HG03571 (cell line): ENCODE measurements around the gene SLCO2A1.

Experiments
- ATAC-seq: cut with Tn5 transposase; IDR thresholded peaks from one replicate; pipeline ENCODE4 v1.9.1; 2021; ENCODE audit not compliant: unreplicated experiment

SLCO2A1 gene

DNA sequence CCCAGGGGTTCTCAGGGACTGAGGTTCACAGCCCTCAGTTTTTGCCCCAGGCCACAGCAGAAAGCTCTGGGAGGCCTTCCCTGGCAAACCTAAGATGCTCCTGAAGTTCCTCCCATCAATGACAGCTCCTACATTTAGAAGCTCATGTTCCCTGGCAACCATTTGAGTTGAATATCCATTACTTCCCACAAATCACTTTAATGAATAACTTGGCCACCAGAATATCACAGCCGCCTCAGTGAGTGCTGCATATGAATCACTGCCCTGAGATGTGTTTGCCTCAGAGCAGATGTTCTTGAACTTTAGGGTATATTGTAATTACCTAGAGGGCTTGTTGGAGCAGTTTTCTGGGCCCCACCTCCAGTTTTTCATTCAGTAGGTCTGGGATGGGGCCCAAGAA lies 27.4 kb downstream of the SLCO2A1 start:
- no peak for ATAC-seq

DNA sequence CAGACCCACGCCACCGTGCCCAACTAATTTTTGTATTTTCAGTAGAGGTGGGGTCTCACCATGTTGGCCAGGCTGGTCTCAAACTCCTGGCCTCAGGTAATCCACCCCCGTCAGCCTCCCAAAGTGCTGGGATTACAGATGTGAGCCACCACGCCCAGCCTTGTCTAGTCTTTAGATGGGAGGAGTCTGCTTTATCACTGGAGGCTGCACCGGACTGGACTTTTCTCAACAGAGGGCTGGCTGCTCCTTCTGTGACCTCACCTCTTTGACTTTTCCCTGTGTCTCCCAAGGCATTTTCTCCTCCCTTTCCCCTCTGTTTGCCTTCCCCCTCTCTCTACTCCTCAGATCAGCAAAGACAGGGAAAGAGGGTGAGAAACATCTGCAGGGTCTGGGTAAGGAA lies 28.5 kb downstream of the SLCO2A1 start:
- ATAC-seq: no peak

- ATAC-seq: no peak
These were observed 29.6 kb downstream of the SLCO2A1 start for GRCh38 chr3:133999891-134000685.

- no peak for ATAC-seq
These were observed 31.0 kb downstream of the SLCO2A1 start for GRCh38 chr3:133998691-133999241.

- ATAC-seq: no peak
These were observed 31.7 kb downstream of the SLCO2A1 start for GRCh38 chr3:133997871-133998635.

GRCh38 chr3:133996996-133997395 lies 32.7 kb downstream of the SLCO2A1 start:
- no peak for ATAC-seq

GRCh38 chr3:133996251-133996661 lies 33.5 kb downstream of the SLCO2A1 start:
- ATAC-seq: no peak

GRCh38 chr3:133995264-133995663 lies 34.5 kb downstream of the SLCO2A1 start:
- no peak for ATAC-seq

DNA sequence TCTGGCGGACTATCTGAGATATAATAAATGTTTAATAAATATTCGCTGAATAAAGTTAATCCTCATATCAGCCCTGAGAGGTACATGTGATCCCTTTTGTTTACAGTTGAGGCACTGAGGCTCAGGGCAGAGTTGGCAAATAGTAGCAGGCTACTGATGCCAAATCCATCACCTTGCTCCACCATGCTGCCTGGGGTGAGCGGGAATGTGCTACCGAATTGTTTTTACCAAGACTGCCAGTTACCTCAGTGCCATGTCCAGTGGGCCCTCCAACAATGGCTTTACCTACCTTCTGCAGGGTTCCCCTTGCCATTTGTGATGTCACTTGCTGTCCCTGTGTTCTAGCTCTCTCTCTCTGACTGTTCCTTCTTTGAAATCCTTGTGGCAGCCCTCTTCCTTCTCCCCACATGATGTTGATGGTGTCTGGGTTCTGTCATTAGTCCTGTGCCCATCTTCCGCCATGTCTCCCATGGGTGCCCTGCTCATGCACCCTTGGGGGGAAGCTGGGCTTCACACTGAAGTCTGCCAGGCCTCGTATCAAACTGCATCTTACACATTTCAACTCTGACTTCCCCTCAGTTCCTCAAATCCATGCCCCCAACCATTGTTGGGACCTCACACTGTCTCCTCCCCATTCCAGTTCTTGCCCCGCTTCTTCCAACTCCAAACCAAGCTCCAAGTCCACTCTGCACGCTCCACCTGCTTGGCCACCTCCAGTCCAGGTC lies 35.4 kb downstream of the SLCO2A1 start:
- no peak for ATAC-seq

- ATAC-seq: no peak
These were observed 36.6 kb downstream of the SLCO2A1 start for GRCh38 chr3:133992951-133993620.

DNA sequence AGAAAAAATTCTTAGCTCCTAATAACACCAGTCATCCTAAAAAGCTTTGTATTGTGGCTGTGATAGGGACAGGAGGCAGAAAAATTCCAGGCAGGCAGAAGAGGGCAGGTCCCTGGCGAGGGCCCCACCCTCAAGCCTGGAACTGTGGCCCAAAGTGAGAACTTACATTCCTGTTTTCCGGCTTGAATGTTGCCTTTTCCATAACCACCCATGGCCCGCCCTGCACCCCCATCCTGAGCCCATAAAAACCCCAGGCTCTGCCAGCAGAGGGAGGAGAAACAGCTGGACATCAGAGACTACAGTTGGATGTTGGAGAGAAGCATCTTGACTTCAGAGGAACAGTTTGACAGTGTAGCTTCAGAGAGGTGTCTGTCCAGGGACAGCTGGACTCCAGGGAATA lies 37.3 kb downstream of the SLCO2A1 start:
- ATAC-seq: no peak

DNA sequence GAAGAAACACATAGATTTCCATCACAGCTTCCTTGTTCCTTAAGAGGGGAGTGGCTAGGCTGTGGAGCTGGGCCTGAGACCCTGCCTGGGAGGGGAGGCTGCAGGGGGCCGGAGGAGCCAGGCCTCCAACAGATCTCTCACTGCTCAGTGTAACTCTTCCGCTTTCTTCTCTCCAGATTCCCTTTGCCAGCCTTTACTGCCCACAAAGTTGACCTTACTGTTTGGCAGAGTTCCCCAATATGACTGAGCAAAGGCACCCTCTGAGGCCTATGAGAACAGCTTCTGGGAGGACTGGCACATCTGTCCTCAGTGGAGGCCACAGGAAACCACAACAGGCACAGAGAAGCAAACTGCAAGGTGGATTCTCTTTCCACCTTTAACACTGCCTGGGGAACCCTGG lies 38.1 kb downstream of the SLCO2A1 start:
- no peak for ATAC-seq

DNA sequence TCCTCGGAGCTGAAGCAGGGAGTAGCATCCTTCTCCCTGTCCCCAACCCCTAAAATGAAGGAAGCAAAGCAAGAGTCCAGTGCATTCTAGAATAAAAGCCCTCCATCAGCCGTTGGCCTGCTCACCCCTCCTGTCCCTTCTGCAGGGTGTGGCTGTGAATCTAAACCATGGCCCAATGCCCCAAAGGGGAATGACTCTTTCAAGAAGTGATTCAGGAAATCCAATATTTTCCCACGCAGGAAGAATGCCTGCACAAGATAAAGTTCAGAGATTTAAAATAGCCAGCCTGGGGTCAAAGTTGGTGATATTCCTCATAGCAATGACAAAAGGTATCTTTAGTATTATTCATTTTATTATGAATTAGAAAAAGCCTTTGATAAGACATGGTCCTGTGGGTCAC lies 38.5 kb downstream of the SLCO2A1 start:
- ATAC-seq: no peak

GRCh38 chr3:133989936-133990702 lies 39.6 kb downstream of the SLCO2A1 start:
- ATAC-seq: no peak

DNA sequence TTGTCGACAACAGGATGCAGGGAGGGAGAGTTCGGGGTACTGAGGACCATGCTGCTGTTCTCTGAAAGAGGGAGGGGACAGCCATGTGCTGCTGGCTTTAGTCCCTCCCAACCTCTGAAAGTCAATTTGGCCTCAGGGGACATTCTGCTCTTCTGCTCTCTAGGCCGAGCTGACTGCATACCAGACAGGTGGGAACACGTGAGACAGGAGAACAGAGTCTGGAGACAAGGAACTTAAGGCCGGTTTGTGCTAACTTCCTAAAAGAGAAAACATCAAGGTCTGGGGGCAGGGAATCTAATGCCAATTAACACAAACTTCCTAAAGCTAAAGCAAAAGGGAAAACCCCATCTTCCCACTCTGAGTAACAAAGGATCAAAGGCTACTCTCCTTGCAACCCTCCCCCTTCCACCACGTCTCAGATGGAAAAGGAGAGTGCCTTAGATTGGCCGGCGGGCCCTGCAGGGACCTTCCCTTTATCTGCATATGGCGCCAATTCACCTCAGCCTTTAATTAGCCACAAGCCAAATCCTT lies 41.0 kb downstream of the SLCO2A1 start:
- no peak for ATAC-seq

DNA sequence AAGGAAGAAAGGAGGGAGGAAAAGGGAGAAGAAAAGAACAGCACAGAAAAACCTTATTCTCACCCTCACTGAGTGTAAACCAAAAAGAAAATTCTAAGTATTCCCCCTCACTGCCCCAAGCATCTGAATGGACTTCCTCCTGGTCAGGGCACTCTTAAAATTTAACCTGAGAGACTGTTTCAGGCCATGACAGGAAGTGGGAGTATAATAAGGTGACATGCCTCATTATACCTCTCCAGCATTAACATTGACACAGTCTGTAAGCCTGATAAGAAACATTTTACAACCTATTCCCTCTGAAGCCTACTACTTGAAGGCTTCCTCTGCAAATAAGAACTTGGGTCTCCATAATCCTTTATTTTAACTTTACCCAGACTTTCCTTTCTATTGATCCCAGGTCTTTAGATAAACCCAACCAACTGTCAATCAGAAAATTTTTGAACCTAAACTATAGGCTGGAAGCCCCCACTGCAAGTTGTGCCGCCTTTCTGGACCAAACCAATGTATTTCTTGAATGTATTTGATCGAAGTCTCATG lies 41.7 kb downstream of the SLCO2A1 start:
- peak; percentile 76 for ATAC-seq

DNA sequence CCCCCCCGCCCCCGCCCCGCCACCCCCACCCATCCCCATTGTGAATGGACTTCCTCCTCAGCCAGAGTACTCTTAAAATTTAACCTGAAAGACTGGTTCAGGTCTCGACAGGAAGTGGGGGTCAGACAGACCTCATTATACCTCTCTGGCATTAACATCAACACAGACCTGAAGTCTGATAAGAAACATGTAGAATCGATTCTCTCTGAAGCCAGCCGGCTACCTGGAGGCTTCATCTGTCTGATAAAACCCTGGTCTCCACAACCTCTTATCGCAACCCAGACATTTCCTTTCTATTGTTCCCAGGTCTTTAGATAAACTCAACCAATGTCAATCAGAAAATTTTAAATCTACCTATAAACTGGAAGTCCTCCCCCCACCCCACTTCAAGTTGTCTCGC lies 42.6 kb downstream of the SLCO2A1 start:
- ATAC-seq: no peak

DNA sequence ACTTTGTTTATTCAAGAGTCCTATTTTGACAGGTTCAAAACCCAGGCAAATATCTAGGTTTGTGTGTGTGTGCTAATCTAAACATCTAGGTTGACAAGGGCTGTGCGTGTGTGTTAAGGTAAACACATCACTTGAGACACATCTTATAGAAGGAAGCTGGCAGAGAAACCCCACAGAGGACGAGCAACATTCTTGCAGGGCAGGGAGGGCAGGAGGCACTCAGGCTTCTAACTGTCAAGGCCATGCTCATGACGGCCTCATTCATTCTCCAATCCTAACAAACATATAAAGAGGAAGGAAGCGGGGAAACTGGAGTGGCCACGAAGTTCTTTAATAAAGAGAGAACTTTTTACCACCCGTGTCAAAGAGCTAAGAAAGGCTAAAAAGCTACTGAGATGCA lies 43.4 kb downstream of the SLCO2A1 start:
- no peak for ATAC-seq

DNA sequence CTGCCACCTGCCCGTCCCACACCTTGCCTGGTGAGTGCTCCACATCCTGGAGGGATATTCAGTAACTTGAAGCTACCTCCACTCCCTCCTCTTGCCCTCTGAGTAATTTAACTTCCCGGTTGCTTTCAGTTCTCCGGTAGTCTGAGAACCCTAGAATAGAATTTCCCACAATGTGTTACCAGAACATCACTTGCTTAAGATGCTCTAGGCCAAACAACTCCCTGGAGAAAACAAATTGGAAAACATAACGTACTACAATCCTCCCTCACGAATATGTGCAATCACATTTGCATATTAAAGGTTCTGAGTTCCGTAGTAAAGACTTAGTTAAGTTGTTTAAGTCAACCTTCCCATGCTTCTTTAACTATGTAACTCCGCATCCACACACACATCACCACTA lies 44.8 kb downstream of the SLCO2A1 start:
- no peak for ATAC-seq
